IPS-NIHi11 (cell line): Measurements from ENCODE around the gene ZNF74.
"Not testable (repeated sequence)": the region's sequence is repeated elsewhere in the genome, so short reads cannot be mapped to it uniquely, and the experiment has no call there.

Experiments
- DNase-seq: peaks from one replicate; pipeline ENCODE4 v3.0.0; 2012; ENCODE audit warnings: mixed read lengths, low spot score

The ZNF74 gene

GRCh38 chr22:20400606-20401375, 6.8 kb downstream of the ZNF74 start:
- DNase-seq: no peak

GRCh38 chr22:20401376-20402014, 7.5 kb downstream of the ZNF74 start:
- no peak for DNase-seq

- no peak for DNase-seq
Observed at GRCh38 chr22:20402960-20403778, 9.2 kb downstream of the ZNF74 start.

DNA sequence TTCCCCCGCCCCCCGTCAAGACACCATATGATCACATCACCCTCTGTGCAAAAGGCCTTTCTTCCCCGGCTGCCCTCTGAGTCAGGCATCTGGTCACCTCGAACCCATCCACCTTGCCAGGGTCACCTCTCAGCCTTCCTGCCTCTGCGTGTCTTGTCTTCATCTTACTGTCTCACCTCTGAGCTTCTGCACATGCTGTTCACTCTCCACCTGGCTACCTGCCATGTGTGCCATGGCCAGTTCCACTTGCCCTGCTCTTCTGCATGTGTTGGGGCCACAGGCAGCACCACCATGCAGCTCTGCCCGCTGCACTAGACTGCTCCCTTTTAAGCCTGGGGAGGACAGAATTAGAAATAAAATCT, 9.8 kb downstream of the ZNF74 start:
- no peak for DNase-seq

DNA sequence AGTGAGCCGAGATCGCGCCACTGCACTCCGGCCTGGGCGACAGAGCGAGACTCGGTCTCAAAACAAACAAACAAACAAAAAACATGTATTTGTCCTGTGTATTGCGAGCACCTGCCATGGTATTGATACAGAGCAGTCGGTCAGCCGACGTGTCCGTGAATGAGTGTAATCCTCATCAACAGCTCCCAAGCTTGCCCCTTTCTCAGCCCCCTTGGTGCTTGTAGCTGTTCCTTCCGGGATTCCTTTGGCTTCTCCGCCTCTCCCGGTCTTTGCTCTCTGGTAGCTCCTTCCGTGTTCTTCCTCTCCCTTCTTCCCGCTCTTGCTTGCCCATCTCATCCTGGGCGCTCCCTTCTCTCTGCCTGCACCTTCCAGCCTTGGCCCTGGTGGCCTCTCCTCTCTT, 10.9 kb downstream of the ZNF74 start:
- no peak for DNase-seq

- no peak for DNase-seq
Observed at GRCh38 chr22:20405291-20405930, 11.5 kb downstream of the ZNF74 start.

GRCh38 chr22:20405931-20406685, 12.2 kb downstream of the ZNF74 start:
- DNase-seq: no peak

GRCh38 chr22:20406686-20407408, 12.9 kb downstream of the ZNF74 start:
- no peak for DNase-seq

GRCh38 chr22:20407829-20408228, 13.9 kb downstream of the ZNF74 start:
- DNase-seq: no peak

- no peak for DNase-seq
Observed at GRCh38 chr22:20408891-20409290, 14.9 kb downstream of the ZNF74 start.

GRCh38 chr22:20409385-20409784, 15.4 kb downstream of the ZNF74 start:
- DNase-seq: not testable (repeated sequence)

DNA sequence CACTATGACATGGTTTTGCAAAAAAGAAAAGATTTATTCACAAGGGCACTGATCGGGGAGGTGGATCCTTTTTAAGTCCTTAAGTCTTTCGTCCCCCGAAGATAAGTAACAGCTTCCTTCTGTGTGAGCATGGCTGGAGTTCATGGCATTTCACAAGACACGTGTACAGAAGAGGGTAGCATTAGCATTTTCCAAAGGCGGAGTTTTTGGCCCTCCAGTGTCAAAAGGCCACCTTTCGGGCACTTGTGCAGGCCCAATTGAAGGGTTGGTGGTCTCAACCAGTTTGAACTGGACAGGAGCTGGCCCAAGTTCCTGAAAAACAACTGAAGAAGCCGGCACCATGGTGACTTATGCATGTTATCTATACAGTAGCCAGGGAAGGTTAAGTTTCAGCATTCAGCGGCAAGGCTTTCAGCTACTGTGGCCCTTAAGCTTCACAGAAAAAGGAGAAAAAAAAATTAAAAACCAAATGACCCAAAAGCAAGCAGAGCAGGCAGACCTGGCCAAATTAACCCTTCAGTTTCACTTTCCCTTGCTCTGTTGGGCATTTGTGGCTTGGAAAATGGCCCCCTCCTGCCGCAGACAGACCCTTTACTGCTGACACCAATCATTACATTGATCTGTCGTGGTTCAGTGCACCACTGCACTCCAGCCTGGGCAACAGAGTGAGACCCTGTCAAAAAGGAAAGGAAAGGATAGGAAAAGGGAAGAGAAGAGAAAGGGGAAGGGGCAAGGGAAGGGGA, 18.7 kb downstream of the ZNF74 start:
- no peak for DNase-seq

DNA sequence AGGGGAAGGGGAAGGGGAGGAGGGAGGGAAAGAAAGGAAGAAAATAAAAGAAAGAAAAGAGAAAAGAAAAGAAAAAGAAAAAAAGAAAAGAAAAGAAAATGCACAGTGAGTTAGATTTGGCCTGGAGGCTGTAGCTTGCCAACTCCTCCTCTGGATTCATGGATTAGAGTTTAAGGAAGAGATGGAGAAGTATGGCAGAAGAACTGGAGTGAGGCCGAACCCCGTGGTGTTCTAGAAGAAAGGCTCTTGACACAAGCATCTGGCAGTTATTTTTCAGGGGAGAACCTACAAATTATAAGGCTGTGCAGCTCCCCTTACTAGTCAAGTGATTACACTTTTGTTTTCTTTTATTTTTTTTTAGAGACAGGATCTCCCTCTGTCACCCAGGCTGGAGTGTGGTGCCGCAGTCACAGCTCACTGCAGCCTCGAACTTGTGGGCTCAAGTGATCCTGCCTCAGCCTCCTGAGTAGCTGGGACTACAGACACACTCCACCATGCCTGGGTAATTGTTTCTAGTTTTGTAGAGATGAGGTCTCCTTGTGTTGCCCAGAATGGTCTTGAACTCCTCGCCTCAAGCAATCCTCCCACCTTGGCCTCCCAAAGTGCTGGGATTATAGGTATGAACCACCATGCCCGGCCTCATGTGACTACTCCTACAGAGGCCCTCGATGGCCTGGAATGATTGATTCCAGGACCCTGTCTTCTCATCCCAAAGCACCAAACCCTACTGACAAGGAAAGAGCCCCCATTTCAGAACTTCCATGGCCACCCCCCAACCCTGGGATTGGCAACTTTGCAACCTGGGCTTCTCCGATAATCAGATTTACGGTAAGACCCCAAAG, 19.5 kb downstream of the ZNF74 start:
- DNase-seq: no peak

GRCh38 chr22:20414059-20414440, 20.1 kb downstream of the ZNF74 start:
- DNase-seq: no peak

DNA sequence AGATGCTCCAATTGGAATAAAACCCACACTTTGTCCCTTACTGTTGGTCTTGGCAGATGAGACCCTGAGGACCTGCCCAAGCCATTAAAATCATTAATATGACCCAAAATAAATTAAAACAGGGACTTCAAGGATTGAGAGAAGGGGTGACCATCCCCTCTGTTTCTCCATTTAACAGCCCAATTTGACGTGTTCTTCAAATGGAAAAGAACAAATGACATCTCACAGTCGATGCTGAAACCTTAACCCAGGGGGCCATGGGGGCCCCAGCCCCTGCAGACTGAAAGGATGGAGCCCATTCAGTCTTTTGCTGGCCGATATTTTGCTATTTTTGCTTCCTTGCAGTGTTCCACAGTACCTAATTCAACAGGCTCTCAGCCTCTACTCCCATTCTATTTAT, 20.5 kb downstream of the ZNF74 start:
- DNase-seq: no peak

DNA sequence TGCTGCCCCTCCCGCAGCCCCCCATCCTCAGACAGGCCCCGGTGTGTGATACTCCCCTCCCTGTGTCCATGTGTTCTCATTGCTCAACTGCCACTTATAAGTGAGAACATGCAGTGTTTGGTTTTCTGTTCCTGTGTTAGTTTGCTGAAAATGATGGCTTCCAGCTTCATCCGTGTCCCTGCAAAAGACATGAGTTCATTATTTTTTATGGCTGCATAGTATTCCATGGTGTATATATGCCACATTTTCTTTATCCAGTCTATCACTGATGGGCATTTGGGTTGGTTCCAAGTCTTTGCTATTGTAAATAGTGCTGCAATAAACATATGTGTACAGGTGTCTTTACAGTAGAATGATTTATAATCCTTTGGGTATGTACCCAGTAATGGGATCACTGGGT, 21.3 kb downstream of the ZNF74 start:
- DNase-seq: not testable (repeated sequence)

- not testable (repeated sequence) for DNase-seq
Observed at GRCh38 chr22:20415699-20416098, 21.7 kb downstream of the ZNF74 start.

DNA sequence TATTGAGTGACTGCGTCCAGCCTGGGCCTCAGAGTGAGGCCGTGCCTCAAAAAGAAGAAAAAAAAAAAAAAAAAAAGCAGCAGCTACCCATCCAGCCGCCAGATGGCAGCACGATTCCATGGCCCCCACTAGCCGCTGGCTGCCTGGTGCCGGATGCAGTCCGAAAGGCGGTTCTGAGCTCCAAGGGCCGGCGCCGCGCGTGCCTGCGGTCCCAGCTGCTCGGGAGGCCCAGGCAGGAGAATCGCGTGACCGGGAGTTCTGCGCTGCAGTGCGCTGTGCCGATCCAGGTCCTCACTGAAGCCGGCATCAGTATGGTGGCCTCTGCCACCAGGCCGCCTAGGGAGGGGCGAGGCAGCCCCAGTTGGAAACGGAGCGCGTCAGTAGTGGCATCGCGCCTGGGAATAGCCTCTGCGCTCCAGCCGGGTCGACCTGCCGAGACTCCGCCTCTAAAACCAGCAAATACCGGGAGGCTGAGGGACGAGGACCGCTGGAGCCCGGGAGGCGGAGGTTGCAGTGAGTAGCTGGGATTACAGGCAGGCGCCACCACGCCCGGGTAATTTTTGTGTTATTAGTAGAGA, 24.3 kb downstream of the ZNF74 start:
- peak; percentile 91 for DNase-seq

DNA sequence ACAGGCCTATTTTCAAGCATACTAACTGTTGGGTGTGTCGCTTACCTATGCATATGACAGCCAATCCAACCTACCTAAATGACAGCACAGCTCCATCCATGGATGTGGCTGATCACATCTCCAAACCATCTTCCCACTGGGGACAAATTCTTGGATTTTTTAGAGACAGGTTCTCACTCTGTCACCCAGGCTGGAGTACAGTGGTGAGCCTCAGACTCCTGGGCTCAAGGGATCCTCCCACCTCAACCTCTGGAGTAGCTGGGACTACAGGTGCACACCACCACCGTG, 25.7 kb downstream of the ZNF74 start:
- no peak for DNase-seq
